Lower lobe of right lung (tissue), 2 donors: ENCODE data around the gene EBLN2. TPM values are rescaled to one million over a fixed set of nuclear protein-coding genes. Genes with fewer than 3 reads are reported as not detected.

Experiments
- ATAC-seq, 2 donors: fragments of 200-7000 bp; cut with Tn5 transposase; one replicate each; pipeline ENCODE4 v1.9.1; 2020 to 2022; ENCODE audit warnings: mild to moderate bottlenecking in 2 of 2, moderate library complexity in 2 of 2
- DNase-seq: peaks from one replicate; pipeline ENCODE4 v3.0.0-alpha.2; 2020
- H3K27ac ChIP-seq: fragments of 200-600 bp; one replicate; pipeline ENCODE4 v1.8.0; 2022
- H3K27me3 ChIP-seq: fragments of 200-600 bp; one replicate; pipeline ENCODE4 v1.8.0; 2022; ENCODE audit warnings: low read depth
- H3K36me3 ChIP-seq: fragments of 200-600 bp; one replicate; pipeline ENCODE4 v1.8.0; 2022; ENCODE audit warnings: mild to moderate bottlenecking
- H3K4me1 ChIP-seq: fragments of 200-600 bp; one replicate; pipeline ENCODE4 v1.8.0; 2022
- H3K4me3 ChIP-seq: fragments of 200-600 bp; one replicate; pipeline ENCODE4 v1.8.0; 2022; ENCODE audit warnings: mild to moderate bottlenecking
- H3K9me3 ChIP-seq: fragments of 200-600 bp; one replicate; pipeline ENCODE4 v1.8.0; 2022
- intact Hi-C: fragments of 100-400 bp; cut with DNase I; formaldehyde crosslinking; loops from one replicate; pipeline ENCODE4 v1.11.0; 2022
- total RNA-seq: library from RNA; stranded (reverse); fragmentation: NEBNext Ultra II Directional; extraction: Animal tissue kit (Norgen Biotek cat#: 25700); gene quantifications from one replicate; pipeline ENCODE4 v1.2.1, GENCODE V29; 2021
- TF ChIP-seq, protein P1 (sequence below): fragments of 200-600 bp; IDR thresholded peaks from one replicate; pipeline ENCODE4 v1.8.0; 2022; ENCODE audit warnings: antibody characterized with exemption, mild to moderate bottlenecking
- donor health status: DM: no; HTN: yes; CAD: no; lungs with severe emphysema.

Gene EBLN2
- total RNA-seq, 1 donor from 2014 or later, result 3.6 TPM

GRCh38 chr3:73070675-73071575 is 9.5 kb downstream of the EBLN2 start:
- Histone ChIP-seq H3K27me3 (no peaks in the 10 kb centered on the region), H3K27ac (no peak overlapping the region), H3K4me3 (no peak overlapping the region), H3K9me3 (no peaks in the 10 kb centered on the region), H3K4me1 (no peaks in the 10 kb centered on the region), H3K36me3 (peaks cover 6% of the 10 kb centered on the region)
- intact Hi-C loops, result no loop called here
- DNase-seq (no peak), ATAC-seq (no peak)
- TF ChIP-seq, protein P1, sequence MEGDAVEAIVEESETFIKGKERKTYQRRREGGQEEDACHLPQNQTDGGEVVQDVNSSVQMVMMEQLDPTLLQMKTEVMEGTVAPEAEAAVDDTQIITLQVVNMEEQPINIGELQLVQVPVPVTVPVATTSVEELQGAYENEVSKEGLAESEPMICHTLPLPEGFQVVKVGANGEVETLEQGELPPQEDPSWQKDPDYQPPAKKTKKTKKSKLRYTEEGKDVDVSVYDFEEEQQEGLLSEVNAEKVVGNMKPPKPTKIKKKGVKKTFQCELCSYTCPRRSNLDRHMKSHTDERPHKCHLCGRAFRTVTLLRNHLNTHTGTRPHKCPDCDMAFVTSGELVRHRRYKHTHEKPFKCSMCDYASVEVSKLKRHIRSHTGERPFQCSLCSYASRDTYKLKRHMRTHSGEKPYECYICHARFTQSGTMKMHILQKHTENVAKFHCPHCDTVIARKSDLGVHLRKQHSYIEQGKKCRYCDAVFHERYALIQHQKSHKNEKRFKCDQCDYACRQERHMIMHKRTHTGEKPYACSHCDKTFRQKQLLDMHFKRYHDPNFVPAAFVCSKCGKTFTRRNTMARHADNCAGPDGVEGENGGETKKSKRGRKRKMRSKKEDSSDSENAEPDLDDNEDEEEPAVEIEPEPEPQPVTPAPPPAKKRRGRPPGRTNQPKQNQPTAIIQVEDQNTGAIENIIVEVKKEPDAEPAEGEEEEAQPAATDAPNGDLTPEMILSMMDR, result no peak

GRCh38 chr3:73071952-73072351 is 10.5 kb downstream of the EBLN2 start:
- TF ChIP-seq, protein P1, result no peak
- ATAC-seq (no peak), DNase-seq (no peak)

DNA sequence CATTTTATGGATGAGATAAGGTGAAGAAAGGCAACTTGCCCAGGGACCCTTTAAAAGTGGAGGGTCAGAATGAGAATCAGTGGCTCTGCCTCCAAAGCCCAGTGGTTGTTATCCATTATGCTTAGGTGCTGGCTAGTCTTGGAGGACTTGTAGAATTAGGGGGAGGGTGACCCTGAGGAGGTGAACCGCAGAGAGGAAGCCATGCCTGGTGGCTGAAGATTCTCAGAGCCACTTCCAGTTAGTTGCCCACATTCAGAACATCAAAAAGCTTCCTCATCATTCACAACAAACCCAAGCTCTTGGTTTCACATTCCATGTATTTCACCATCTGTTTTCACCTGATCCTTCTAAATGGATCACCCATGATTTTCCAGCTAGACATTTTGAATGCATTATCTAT is 11.2 kb downstream of the EBLN2 start:
- intact Hi-C loops, result no loop called here
- DNase-seq (no peak), ATAC-seq (no peak)
- Histone ChIP-seq H3K27ac (no peak overlapping the region), H3K4me3 (no peak overlapping the region), H3K27me3 (no peaks in the 10 kb centered on the region), H3K4me1 (no peaks in the 10 kb centered on the region), H3K9me3 (no peaks in the 10 kb centered on the region), H3K36me3 (no peaks in the 10 kb centered on the region)
- TF ChIP-seq, protein P1, result no peak

More at GRCh38 chr3:73071952-73072351, 10.5 kb downstream of the EBLN2 start:
- intact Hi-C loops, result no loop called here
- Histone ChIP-seq H3K4me3 (no peak overlapping the region), H3K27ac (no peak overlapping the region), H3K9me3 (no peaks in the 10 kb centered on the region), H3K27me3 (no peaks in the 10 kb centered on the region), H3K36me3 (no peaks in the 10 kb centered on the region), H3K4me1 (no peaks in the 10 kb centered on the region)

GRCh38 chr3:73073091-73073707 is 11.7 kb downstream of the EBLN2 start:
- intact Hi-C loops, result no loop called here
- Histone ChIP-seq H3K4me1 (no peaks in the 10 kb centered on the region), H3K9me3 (no peaks in the 10 kb centered on the region), H3K4me3 (no peak overlapping the region), H3K27me3 (no peaks in the 10 kb centered on the region), H3K27ac (no peak overlapping the region), H3K36me3 (no peaks in the 10 kb centered on the region)
- TF ChIP-seq, protein P1, result no peak
- DNase-seq, result no peak
- ATAC-seq, result no peak

DNA sequence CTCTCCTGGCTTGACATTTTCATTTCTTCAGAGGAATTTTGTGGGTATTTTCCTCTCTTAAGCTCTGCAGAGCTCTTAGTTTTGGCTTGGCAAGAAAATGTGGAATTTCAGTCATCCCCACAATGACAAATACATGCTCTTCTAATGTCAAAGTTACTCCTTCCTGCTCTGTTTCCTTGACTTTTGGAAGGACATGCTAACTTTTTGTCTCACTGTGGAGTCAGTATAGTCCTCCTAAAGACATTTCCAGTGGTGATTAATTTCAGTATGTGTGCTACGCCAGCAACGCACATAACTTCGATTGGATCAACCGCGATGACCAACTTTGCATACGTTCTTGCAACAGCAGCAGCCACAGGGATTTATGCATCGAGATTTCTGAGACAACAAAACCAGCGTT is 13.3 kb downstream of the EBLN2 start:
- TF ChIP-seq, protein P1, result no peak
- H3K4me1 ChIP-seq, result no peaks in the 10 kb centered on the region
- H3K27ac ChIP-seq, result no peak overlapping the region
- DNase-seq, result no peak
- no peaks in the 10 kb centered on the region for H3K9me3 ChIP-seq
- H3K36me3 ChIP-seq, result no peaks in the 10 kb centered on the region
- ATAC-seq, result no peak
- no peaks in the 10 kb centered on the region for H3K27me3 ChIP-seq
- H3K4me3 ChIP-seq, result no peak overlapping the region
- intact Hi-C loops, result no loop called here
